HG03378 (cell line): Measurements from ENCODE around the gene KCND3.

Experiments
- ATAC-seq: cut with Tn5 transposase; IDR thresholded peaks from one replicate; pipeline ENCODE4 v1.9.1; 2021; ENCODE audit warnings: mild to moderate bottlenecking, moderate library complexity; ENCODE audit not compliant: unreplicated experiment

Gene KCND3

GRCh38 chr1:111988743-111989453 lies 570 bp downstream of the KCND3 start:
- no peak for ATAC-seq

GRCh38 chr1:111988377-111988742 lies 1.1 kb downstream of the KCND3 start:
- ATAC-seq = no peak

GRCh38 chr1:111987502-111987901 lies 2.0 kb downstream of the KCND3 start:
- no peak for ATAC-seq

GRCh38 chr1:111983500-111983899 lies 6.0 kb downstream of the KCND3 start:
- no peak for ATAC-seq

- no peak for ATAC-seq
Observed at GRCh38 chr1:111982428-111982827, 7.0 kb downstream of the KCND3 start.

- ATAC-seq = no peak
Observed at GRCh38 chr1:111981871-111982270, 7.6 kb downstream of the KCND3 start.

- ATAC-seq = no peak
Observed at GRCh38 chr1:111981090-111981489, 8.4 kb downstream of the KCND3 start.

- ATAC-seq = no peak
Observed at GRCh38 chr1:111980686-111981085, 8.8 kb downstream of the KCND3 start.

- no peak for ATAC-seq
Observed at GRCh38 chr1:111978695-111979094, 10.8 kb downstream of the KCND3 start.

GRCh38 chr1:111977378-111977777 lies 12.1 kb downstream of the KCND3 start:
- no peak for ATAC-seq

- ATAC-seq = no peak
Observed at GRCh38 chr1:111976842-111977241, 12.6 kb downstream of the KCND3 start.

GRCh38 chr1:111976332-111976731 lies 13.1 kb downstream of the KCND3 start:
- no peak for ATAC-seq

GRCh38 chr1:111973150-111973790 lies 16.2 kb downstream of the KCND3 start:
- ATAC-seq = no peak

GRCh38 chr1:111971396-111971795 lies 18.1 kb downstream of the KCND3 start:
- no peak for ATAC-seq

GRCh38 chr1:111968511-111968910 lies 21.0 kb downstream of the KCND3 start:
- no peak for ATAC-seq

- no peak for ATAC-seq
Observed at GRCh38 chr1:111967886-111968285, 21.6 kb downstream of the KCND3 start.

- ATAC-seq = no peak
Observed at GRCh38 chr1:111967067-111967690, 22.3 kb downstream of the KCND3 start.

GRCh38 chr1:111965781-111966443 lies 23.6 kb downstream of the KCND3 start:
- no peak for ATAC-seq

- no peak for ATAC-seq
Observed at GRCh38 chr1:111963985-111964738, 25.3 kb downstream of the KCND3 start.

- no peak for ATAC-seq
Observed at GRCh38 chr1:111961773-111962565, 27.5 kb downstream of the KCND3 start.
